Sigmoid colon (tissue), 3 donors: ENCODE data around the gene FNDC3A.

ENCODE experiments used
- POLR2A ChIP-seq, 2 donors: fragments of 450-650 bp; IDR thresholded peaks; one replicate each; pipeline ENCODE4 v1.6.1; 2016; ENCODE audit warnings: antibody characterized with exemption in 2 of 2, mild to moderate bottlenecking in 2 of 2, moderate library complexity in 2 of 2
- TF ChIP-seq, protein P1 (sequence below), 4 experiments: fragments of 450-650 bp in 3 of 4; fragments of 200-600 bp in 1 of 4; IDR thresholded peaks; one replicate each; pipeline ENCODE4 v1.5.1; 2016 to 2019; ENCODE audit warnings: antibody characterized with exemption in 4 of 4, mild to moderate bottlenecking in 3 of 4, moderate library complexity in 2 of 4

DNA sequence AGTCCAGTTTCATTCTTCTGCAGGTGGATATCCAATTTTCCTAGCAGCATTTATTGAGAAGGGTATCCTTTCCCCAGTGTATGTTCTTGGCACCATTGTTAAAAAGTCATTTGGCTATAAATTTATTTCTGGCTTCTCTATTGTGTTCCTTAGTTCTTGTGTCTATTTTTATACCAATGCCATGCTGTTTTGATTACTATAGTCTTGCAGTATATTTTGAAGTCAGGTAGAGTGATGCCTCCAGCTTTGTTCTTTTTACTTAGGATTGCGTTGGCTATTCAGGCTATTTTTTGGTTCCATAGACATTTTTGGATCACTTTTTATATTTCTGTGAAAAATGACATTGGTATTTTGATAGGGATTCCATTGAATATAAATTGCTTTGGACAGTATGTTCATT is 172.7 kb downstream of the FNDC3A start:
- TF ChIP-seq, protein P1, sequence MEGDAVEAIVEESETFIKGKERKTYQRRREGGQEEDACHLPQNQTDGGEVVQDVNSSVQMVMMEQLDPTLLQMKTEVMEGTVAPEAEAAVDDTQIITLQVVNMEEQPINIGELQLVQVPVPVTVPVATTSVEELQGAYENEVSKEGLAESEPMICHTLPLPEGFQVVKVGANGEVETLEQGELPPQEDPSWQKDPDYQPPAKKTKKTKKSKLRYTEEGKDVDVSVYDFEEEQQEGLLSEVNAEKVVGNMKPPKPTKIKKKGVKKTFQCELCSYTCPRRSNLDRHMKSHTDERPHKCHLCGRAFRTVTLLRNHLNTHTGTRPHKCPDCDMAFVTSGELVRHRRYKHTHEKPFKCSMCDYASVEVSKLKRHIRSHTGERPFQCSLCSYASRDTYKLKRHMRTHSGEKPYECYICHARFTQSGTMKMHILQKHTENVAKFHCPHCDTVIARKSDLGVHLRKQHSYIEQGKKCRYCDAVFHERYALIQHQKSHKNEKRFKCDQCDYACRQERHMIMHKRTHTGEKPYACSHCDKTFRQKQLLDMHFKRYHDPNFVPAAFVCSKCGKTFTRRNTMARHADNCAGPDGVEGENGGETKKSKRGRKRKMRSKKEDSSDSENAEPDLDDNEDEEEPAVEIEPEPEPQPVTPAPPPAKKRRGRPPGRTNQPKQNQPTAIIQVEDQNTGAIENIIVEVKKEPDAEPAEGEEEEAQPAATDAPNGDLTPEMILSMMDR (IDR thresholded peaks at IDR 0.05) = no peak
- no peak for TF ChIP-seq POLR2A (IDR thresholded peaks at IDR 0.05)
